SU-DHL-6 (cell line): ENCODE results near the gene MAML2.

Experiments used
- H2AFZ ChIP-seq: fragments of 200-600 bp; sonication (generic); 2 replicates; pipeline ENCODE4 v1.6.1; 2014; ENCODE audit warnings: low read depth, mild to moderate bottlenecking, moderate library complexity, mixed read lengths, antibody characterized with exemption, low read length; ENCODE audit not compliant: severe bottlenecking
- H3F3A ChIP-seq: fragments of 200-600 bp; shearing (Covaris generic); 2 replicates; pipeline ENCODE4 v1.6.0; 2016; ENCODE audit warnings: antibody characterized with exemption, mild to moderate bottlenecking; ENCODE audit not compliant: insufficient read depth
- H3K27ac ChIP-seq: fragments of 200-600 bp; sonication (generic); 2 replicates; pipeline ENCODE4 v1.5.1; 2016; ENCODE audit warnings: low read depth, mild to moderate bottlenecking, low read length, moderate library complexity, mixed read lengths
- H3K27me3 ChIP-seq: fragments of 200-600 bp; sonication (generic), shearing (Covaris generic); 2 replicates; pipeline ENCODE4 v1.6.0; 2014; ENCODE audit warnings: mild to moderate bottlenecking, low read length
- H3K36me3 ChIP-seq: fragments of 200-600 bp; sonication (generic); 2 replicates; pipeline ENCODE4 v1.6.1; 2014; ENCODE audit warnings: mild to moderate bottlenecking, low read length, mixed read lengths
- H3K4me2 ChIP-seq: fragments of 300-600, 200-600 bp; shearing (Covaris generic), sonication (generic); 2 replicates; pipeline ENCODE4 v1.6.0; 2014; ENCODE audit warnings: low read length, low read depth, mild to moderate bottlenecking; ENCODE audit not compliant: poor library complexity, severe bottlenecking
- H3K4me3 ChIP-seq: fragments of 200-600 bp; sonication (generic); 2 replicates; pipeline ENCODE4 v1.5.1; 2014; ENCODE audit warnings: antibody characterized with exemption, low read length, mild to moderate bottlenecking, mixed read lengths; ENCODE audit not compliant: insufficient read depth, poor library complexity, severe bottlenecking
- H3K79me2 ChIP-seq: fragments of 200-600 bp; sonication (generic); 2 replicates; pipeline ENCODE4 v1.6.1; 2014; ENCODE audit warnings: mild to moderate bottlenecking, low read length, moderate library complexity; ENCODE audit not compliant: insufficient read depth
- H3K9ac ChIP-seq: fragments of 200-600 bp; sonication (generic); 2 replicates; pipeline ENCODE4 v1.7.0; 2014; ENCODE audit warnings: mild to moderate bottlenecking, low read length
- H3K9me2 ChIP-seq: fragments of 200-600 bp; sonication (generic); replicated peaks from 2 replicates; pipeline ENCODE4 v1.6.1; 2014; ENCODE audit warnings: low read length; ENCODE audit not compliant: insufficient read depth
- H3K9me3 ChIP-seq: fragments of 200-600 bp; sonication (generic); 2 replicates; pipeline ENCODE4 v1.6.1; 2014; ENCODE audit warnings: low read length, mixed read lengths; ENCODE audit not compliant: insufficient read depth
- H4K20me1 ChIP-seq: fragments of 200-600 bp; sonication (generic); 2 replicates; pipeline ENCODE4 v1.6.1; 2014; ENCODE audit warnings: low read depth, mild to moderate bottlenecking, antibody characterized with exemption, low read length, moderate library complexity, mixed read lengths
- EZH2phosphoT487 ChIP-seq: fragments of 200-600 bp; sonication (generic), shearing (Covaris generic); conservative IDR thresholded peaks from 2 replicates; pipeline ENCODE4 v1.6.1; 2018; ENCODE audit warnings: mild to moderate bottlenecking, antibody characterized with exemption, low read length, moderate library complexity, mixed read lengths
- TF ChIP-seq, protein P1 (sequence below): fragments of 200-600 bp; sonication (generic); IDR thresholded peaks from one replicate; pipeline ENCODE4 v1.5.1; 2017; ENCODE audit warnings: antibody characterized with exemption, mild to moderate bottlenecking, low read length, moderate library complexity; ENCODE audit not compliant: insufficient read depth, poor library complexity, severe bottlenecking

Gene MAML2

DNA sequence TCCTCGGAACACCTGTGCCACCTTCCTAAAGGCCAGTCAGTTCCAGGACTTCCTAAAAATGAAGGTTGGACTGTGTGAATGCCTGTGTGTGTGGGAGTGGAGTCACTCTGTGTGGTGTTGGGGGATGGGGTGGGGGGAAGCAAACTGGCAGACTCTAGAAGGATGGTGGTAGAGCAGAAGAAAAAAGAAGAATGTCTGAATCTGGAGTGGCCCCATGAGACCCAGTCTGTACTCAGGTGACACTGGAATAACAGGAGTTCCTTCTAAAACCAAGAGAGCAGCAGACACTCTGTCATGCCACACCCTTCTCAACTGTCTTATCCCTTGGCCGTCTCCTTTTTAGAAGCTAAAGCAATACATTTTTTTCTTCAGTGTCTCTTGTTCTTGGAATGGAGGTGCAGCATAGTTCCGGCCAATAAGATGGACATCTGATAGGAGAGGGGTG is 82.9 kb downstream of the MAML2 start:
- Histone ChIP-seq H3K27ac (no peak overlapping the region), H3K9ac (no peak overlapping the region), H3K27me3 (no peaks in the 10 kb centered on the region), H3K9me3 (no peaks in the 10 kb centered on the region), H3K79me2 (no peaks in the 10 kb centered on the region), H3K9me2 (no peaks in the 10 kb centered on the region), H4K20me1 (no peaks in the 10 kb centered on the region), H2AFZ (no peak overlapping the region), H3F3A (peaks cover 4% of the 10 kb centered on the region; the same call in 1 of the 2 replicates), H3K4me3 (no peak overlapping the region), H3K36me3 (no peaks in the 10 kb centered on the region), H3K4me2 (no peak overlapping the region)
- no peak for TF ChIP-seq EZH2phosphoT487
- TF ChIP-seq, protein P1, sequence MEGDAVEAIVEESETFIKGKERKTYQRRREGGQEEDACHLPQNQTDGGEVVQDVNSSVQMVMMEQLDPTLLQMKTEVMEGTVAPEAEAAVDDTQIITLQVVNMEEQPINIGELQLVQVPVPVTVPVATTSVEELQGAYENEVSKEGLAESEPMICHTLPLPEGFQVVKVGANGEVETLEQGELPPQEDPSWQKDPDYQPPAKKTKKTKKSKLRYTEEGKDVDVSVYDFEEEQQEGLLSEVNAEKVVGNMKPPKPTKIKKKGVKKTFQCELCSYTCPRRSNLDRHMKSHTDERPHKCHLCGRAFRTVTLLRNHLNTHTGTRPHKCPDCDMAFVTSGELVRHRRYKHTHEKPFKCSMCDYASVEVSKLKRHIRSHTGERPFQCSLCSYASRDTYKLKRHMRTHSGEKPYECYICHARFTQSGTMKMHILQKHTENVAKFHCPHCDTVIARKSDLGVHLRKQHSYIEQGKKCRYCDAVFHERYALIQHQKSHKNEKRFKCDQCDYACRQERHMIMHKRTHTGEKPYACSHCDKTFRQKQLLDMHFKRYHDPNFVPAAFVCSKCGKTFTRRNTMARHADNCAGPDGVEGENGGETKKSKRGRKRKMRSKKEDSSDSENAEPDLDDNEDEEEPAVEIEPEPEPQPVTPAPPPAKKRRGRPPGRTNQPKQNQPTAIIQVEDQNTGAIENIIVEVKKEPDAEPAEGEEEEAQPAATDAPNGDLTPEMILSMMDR: no peak

- peaks cover 4% of the 10 kb centered on the region; the same call in 1 of the 2 replicates for H3F3A ChIP-seq
- no peak overlapping the region for H3K9ac ChIP-seq
- no peaks in the 10 kb centered on the region for H3K79me2 ChIP-seq
Measured at GRCh38 chr11:96259134-96259830, 83.7 kb downstream of the MAML2 start.

DNA sequence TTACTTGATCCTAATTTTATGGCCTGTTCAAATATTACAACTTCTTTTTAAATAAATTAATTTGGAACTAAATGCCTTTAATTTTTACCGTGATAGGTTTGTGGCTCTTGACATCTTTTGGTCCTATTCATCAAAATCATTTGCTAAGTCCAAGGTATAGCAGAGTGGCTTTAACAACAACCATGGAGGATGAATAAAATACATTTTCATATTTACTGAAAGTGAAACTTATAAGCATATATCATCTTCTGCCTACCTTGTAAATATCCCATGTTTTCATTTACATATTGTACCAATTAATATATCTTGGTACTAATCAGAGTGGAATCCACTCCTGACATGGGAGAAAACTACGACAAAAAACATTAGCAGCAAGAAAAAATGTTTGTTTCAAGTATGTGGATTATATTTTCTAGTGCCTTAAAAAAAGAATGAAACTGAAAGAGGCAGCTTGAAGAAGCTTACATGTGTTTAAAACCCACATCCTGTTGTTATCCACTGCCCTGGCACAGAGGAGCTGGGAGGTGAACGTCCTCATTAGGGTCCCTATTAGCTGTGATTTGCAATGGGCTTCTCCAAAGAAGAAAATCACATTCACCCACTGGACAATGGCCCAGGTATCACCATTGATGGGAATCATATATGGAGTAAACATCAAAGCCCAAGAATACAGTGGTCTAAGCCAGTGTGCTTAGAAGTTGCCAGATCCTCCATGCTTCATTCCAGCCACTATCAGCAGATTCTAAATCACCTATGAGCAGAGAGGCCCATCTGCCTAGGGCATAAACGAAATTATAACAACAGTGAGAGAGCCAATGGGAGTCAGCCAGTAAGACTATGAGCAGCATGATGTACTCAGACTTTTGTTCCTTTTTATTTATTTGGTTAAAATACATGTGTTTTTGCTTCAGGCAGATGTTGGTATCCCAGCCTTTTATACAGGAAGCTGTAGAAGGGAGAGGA is 84.7 kb downstream of the MAML2 start:
- H3K9me2 ChIP-seq: no peaks in the 10 kb centered on the region
- no peak overlapping the region for H3K9ac ChIP-seq
- H3K4me3 ChIP-seq: no peak overlapping the region

More at GRCh38 chr11:96259134-96259830, 83.7 kb downstream of the MAML2 start:
- H3K27me3 ChIP-seq: no peaks in the 10 kb centered on the region
- H3K4me3 ChIP-seq: no peak overlapping the region
- peak overlapping the region; percentile 8; the same call in 1 of the 2 replicates for H3K27ac ChIP-seq
- H3K9me2 ChIP-seq: no peaks in the 10 kb centered on the region
- H3K9me3 ChIP-seq: no peaks in the 10 kb centered on the region
- no peaks in the 10 kb centered on the region for H3K36me3 ChIP-seq
- H2AFZ ChIP-seq: no peak overlapping the region
- H3K4me2 ChIP-seq: no peak overlapping the region
- H4K20me1 ChIP-seq: no peaks in the 10 kb centered on the region
- TF ChIP-seq, protein P1: no peak
- TF ChIP-seq EZH2phosphoT487: no peak

More for the DNA sequence above, 84.7 kb downstream of the MAML2 start:
- peaks cover 4% of the 10 kb centered on the region; the same call in 1 of the 2 replicates for H3F3A ChIP-seq
- no peak for TF ChIP-seq EZH2phosphoT487
- TF ChIP-seq, protein P1: no peak
- H3K27ac ChIP-seq: peak overlapping the region; percentile 8; the same call in 1 of the 2 replicates
- peak overlapping the region; percentile 61 for H3K4me2 ChIP-seq
- no peaks in the 10 kb centered on the region for H3K36me3 ChIP-seq
- no peak overlapping the region for H2AFZ ChIP-seq
- H3K9me3 ChIP-seq: no peaks in the 10 kb centered on the region
- no peaks in the 10 kb centered on the region for H3K27me3 ChIP-seq
- no peaks in the 10 kb centered on the region for H3K79me2 ChIP-seq
- H4K20me1 ChIP-seq: no peaks in the 10 kb centered on the region
